Right cardiac atrium (tissue), 5 donors: ENCODE data around the gene KRTAP4-3. TPM values are rescaled to one million over a fixed set of nuclear protein-coding genes. Genes with fewer than 3 reads are reported as not detected.
"Not testable (repeated sequence)": the region's sequence is repeated elsewhere in the genome, so short reads cannot be mapped to it uniquely, and the experiment has no call there.

ENCODE experiments used
- ATAC-seq, 2 donors: fragments of 200-7000 bp; cut with Tn5 transposase; one replicate each; pipeline versions ENCODE4 v1.8.0 to v1.9.1; 2020; ENCODE audit warnings: moderate library complexity in 2 of 2, mild to moderate bottlenecking in 1 of 2
- DNase-seq, 3 donors: peaks; one replicate each; pipeline ENCODE4 v3.0.0-alpha.2; 2020
- H3K27ac ChIP-seq: one replicate; pipeline ENCODE4 v1.5.1; 2013; ENCODE audit warnings: mild to moderate bottlenecking, low read length, control low read depth, moderate library complexity
- H3K27me3 ChIP-seq: one replicate; pipeline ENCODE4 v1.6.1; 2013; ENCODE audit not compliant: control insufficient read depth, insufficient read depth
- H3K4me1 ChIP-seq: one replicate; pipeline ENCODE4 v1.6.1; 2013; ENCODE audit warnings: low read length; ENCODE audit not compliant: control insufficient read depth, insufficient read depth
- H3K4me3 ChIP-seq: one replicate; pipeline ENCODE4 v1.5.1; 2013; ENCODE audit warnings: low read length, control low read depth
- H3K9me3 ChIP-seq: one replicate; pipeline ENCODE4 v1.6.1; 2013; ENCODE audit warnings: low read length; ENCODE audit not compliant: control insufficient read depth
- WGBS: extraction: QIAGEN DNeasy Blood & Tissue Kit; methylation state at CpG from one replicate; pipeline ENCODE4 v1.1.7; 2013; 5-methylcytosine and 5-hydroxymethylcytosine counted together
- intact Hi-C, 4 donors: fragments of 100-400 bp; cut with DNase I; formaldehyde crosslinking; loops; one replicate each; pipeline versions ENCODE4 v1.11.0 to v1.14.0; 2022 to 2023
- polyA plus RNA-seq: library from polyadenylated mRNA; stranded (reverse); fragments of 200-250 nt; gene quantifications from one replicate; pipeline ENCODE4 v1.2.3, GENCODE V29; 2013
- total RNA-seq, 4 donors: library from RNA; stranded (reverse); fragmentation: NEBNext Ultra II Directional; extraction: Animal tissue kit (Norgen Biotek cat#: 25700); gene quantifications; one replicate each; pipeline ENCODE4 v1.2.1, GENCODE V29; 2021
- donor health status: healthy with polysubstance abuse.
- donor health status: DM: no; HTN: yes; CAD: no.
- donor health status: DM: no; HTN: no; CAD: no.
- donor health status: DM: no; HTN: yes; CAD: no; lungs with severe emphysema.
- donor health status: DM: yes; HTN: yes; CAD: no.

KRTAP4-3 gene
- total and polyA plus RNA-seq, 5 donors = not detected

DNA sequence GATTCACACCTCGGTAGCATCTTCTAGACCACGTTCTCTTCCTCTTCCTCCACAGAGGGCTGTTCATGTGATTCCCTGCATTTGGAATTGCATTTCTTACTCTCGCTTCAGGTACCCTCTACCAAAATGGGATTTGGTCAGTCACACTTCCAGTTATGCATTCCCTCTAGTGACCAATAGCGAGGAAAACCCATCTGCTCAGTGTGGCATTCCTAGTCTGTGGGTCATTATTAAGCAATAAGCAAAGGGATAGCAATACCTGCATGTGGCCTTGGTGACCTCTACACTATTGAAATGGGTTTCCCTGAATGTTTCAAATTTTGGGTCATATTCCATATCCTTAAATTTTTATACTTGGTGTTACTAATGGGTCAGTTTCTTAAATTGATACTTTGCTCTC lies 18.0 kb downstream of the KRTAP4-3 start:
- DNase-seq (no peak), ATAC-seq (no peak)
- WGBS = 78% methylated on average over 4 of the region's 4 CpGs
- H3K9me3 ChIP-seq = no peaks in the 10 kb centered on the region
- H3K27me3 ChIP-seq = no peaks in the 10 kb centered on the region
- H3K4me3 ChIP-seq = no peak overlapping the region
- no peaks in the 10 kb centered on the region for H3K4me1 ChIP-seq
- intact Hi-C loops = no loop called here
- no peak overlapping the region for H3K27ac ChIP-seq

DNA sequence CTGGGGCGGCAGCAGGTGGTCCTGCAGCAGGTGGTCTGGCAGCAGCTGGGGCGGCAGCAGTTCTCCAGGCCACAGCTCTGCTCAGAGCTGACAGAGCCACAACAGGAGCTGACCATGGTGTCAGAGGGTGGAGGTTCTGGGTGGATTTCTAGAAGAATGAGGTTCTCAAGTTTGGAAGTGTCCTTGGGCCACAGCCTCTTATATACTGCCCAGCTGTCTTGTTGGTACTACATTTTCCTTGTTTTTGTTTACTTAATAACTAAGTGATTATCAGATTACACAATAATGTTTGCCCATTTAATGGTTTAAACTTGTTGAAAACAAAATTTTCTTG lies 18.4 kb downstream of the KRTAP4-3 start, which contains the start of gene KRTAP4-5:
KRTAP4-5 (minus strand) TSS at position 174 of the 334 bp plus-strand sequence; CDS start at position 116, 58 bp downstream.
- no peak within 1 kb of the TSS for H3K27ac ChIP-seq
- H3K4me1 ChIP-seq = no peaks in the 10 kb centered on the region
- H3K27me3 ChIP-seq = no peaks in the 10 kb centered on the region
- no peak for ATAC-seq
- DNase-seq = no peak
- intact Hi-C loops = no loop called here
- WGBS = 51% methylated on average over 2 of the region's 2 CpGs
- no peaks in the 10 kb centered on the region for H3K9me3 ChIP-seq
- H3K4me3 ChIP-seq = no peak within 1 kb of the TSS

DNA sequence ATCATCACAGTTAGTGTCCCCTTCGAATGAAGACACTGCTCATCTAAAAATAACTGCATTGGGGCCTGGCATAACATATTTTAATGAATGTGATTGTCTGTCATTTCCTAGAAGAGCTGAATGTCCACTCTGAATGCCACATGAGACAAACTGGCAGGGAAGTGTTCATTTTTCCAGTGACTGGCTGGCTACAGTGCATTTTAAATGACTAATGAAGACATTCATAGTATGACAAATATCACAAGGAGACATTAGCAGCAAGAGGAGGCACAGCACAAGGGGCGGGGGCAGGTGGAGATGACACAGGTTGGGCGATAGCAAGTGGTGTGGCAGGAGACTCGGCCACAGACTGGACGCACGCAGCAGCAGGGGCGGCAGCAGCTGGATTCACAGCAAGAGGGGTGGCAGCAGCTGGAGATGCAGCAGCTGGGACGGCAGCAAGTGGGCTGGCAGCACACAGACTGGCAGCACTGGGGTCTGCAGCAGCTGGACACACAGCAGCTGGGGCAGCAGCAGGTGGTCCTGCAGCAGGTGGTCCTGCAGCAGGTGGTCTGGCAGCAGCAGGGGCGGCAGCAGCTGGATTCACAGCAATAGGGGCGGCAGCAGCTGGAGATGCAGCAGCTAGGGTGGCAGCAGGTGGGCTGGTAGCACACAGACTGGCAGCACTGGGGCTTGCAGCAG lies 18.9 kb downstream of the KRTAP4-3 start:
- H3K27me3 ChIP-seq, H3K4me3 ChIP-seq, intact Hi-C loops, H3K9me3 ChIP-seq, DNase-seq, ATAC-seq, H3K4me1 ChIP-seq, H3K27ac ChIP-seq: not testable (repeated sequence)
- 70% methylated on average over 10 of the region's 10 CpGs for WGBS

DNA sequence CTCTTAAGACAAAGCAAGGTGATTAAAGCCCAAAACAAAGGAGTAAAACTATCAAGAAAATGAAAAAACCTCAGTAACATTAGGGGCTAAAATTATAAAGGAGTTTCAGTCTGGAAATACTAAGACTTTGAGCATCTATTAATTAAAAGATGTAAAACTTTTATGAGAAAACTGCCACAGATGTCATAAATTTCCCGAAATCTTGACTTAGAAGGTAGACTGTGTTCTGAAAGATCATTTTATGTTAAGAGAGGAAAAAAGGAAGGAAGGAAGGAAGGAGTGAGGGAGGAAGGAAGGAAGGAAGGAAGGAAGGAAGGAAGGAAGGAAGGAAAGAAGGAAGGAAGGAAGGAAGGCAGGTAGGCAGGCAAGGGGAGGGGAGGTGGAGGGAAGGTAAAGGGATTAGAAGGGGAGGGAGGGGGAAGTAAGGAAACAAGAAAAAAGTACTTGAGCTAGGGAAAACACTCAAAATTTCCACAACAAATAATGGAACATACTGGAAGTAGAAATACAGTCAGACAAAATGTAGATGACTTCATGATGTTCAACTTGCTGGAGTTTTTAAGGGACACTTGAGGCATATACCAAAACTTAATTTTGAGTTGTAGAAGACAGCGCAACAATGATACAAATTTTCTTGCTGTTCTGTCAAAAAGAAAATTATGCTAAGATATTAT lies 20.4 kb downstream of the KRTAP4-3 start:
- Histone ChIP-seq H3K4me3 (no peak overlapping the region), H3K27me3 (no peaks in the 10 kb centered on the region), H3K27ac (no peak overlapping the region), H3K9me3 (no peaks in the 10 kb centered on the region), H3K4me1 (no peaks in the 10 kb centered on the region)
- intact Hi-C loops = no loop called here
- DNase-seq (no peak), ATAC-seq (no peak)
- WGBS = 89% methylated on average over 2 of the region's 2 CpGs

DNA sequence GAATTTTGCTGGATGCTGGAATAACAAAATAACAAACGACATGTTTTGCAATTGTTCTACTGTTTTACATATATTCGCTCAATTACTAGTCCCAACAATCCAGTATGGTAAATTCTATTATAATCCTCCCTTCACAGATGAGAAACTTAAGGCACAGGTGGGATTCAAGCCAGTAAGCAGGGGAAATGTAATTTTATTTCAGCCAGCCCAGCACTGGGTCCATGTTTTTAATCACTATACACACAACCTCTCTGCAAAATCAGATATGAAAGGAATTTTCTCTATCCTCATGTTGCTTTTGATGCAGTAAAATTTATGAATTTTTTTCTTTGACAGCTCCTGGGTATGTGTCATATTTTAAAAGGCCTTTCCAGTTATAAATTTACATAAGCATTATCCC lies 22.8 kb downstream of the KRTAP4-3 start:
- WGBS = 83% methylated on average over 2 of the region's 2 CpGs
- DNase-seq = no peak
- Histone ChIP-seq H3K4me3 (no peak overlapping the region), H3K27ac (no peak overlapping the region), H3K4me1 (no peaks in the 10 kb centered on the region), H3K9me3 (peaks cover 2% of the 10 kb centered on the region), H3K27me3 (no peaks in the 10 kb centered on the region)
- intact Hi-C loops = no loop called here
- ATAC-seq = no peak

DNA sequence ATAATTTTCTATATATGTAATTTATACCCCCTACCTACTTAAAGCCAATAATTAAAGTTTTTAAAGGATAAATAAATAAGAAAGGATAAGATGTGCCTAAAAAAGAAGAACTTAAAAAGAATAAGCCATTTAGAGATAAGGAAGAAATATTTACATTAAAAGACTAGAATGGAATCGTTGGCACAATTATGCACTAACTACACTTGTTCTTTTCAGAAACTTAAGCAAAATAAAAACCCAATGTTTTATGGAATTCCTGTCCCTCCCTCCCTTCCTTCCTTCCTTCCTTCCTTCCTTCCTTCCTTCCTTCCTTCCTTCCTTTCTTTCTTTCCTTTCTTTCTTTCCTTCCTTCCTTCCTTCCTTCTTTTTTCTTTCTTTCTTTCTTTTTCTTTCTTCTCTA lies 23.2 kb downstream of the KRTAP4-3 start:
- DNase-seq (no peak), ATAC-seq (no peak)
- no peak overlapping the region for H3K27ac ChIP-seq
- H3K4me1 ChIP-seq = no peaks in the 10 kb centered on the region
- intact Hi-C loops = no loop called here
- H3K9me3 ChIP-seq = peaks cover 3% of the 10 kb centered on the region
- no peak overlapping the region for H3K4me3 ChIP-seq
- no peaks in the 10 kb centered on the region for H3K27me3 ChIP-seq
- 88% methylated on average over 1 of the region's 1 CpG for WGBS

DNA sequence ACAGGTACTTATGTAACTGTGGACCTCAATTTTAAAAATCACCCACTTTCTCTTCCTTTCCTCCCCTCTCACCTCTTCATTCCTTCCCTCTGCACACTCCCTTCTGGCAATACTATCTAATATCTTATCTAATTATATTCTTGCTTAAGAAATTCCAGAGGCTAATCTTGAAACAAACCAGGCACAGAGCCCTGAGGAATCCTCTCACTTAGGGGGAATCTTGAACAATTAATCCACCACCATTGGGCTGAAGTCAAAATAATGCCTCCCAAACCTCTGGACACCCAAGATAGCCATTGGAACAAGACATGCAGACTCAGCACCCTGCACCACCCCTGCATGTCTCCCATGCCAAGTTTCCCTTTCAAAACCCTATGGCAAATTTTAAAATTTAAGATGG lies 26.7 kb downstream of the KRTAP4-3 start:
- H3K9me3 ChIP-seq = peaks cover 3% of the 10 kb centered on the region
- no peaks in the 10 kb centered on the region for H3K27me3 ChIP-seq
- DNase-seq (no peak), ATAC-seq (no peak)
- intact Hi-C loops = no loop called here
- no peaks in the 10 kb centered on the region for H3K4me1 ChIP-seq
- no peak overlapping the region for H3K4me3 ChIP-seq
- no peak overlapping the region for H3K27ac ChIP-seq

DNA sequence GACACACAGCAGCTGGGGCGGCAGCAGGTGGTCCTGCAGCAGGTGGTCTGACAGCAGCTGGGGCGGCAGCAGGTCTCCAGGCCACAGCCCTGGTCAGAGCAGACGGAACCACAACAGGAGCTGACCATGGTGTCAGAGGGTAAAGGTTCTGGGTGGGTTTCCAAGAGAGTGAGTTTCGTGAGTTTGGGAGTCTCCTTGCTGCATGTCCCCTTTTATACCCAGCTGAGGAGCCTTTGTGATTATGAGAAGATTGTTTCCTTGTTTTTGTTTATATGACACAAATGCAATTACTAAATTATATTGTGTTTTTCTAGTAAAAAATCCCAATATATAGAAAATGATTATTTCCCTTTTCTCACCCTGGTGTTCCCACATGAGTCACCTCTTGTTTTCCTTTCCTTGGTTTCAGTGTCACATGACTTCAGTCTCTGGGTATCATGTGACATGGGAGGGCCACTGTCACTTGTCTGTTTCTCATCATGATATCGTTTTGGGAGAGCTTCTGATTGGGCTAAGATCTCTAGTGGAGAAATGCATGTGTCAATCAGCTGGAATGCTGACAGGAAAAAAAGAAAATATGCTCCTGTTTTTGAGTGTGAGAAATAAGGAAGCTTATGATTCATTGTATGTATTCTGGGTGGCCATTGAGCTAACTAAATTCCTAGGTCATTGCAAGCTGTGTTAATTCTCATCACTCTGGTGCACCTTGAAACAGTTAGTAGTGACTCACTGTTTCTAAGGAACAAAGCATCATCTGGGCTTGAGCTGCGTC lies 27.5 kb downstream of the KRTAP4-3 start, which contains the start of gene KRTAP4-6:
KRTAP4-6 (minus strand) TSS at position 185 of the 772 bp plus-strand sequence; CDS start at position 128, 57 bp downstream.
- ATAC-seq (no peak), DNase-seq (no peak)
- Histone ChIP-seq H3K4me3 (no peak within 1 kb of the TSS), H3K4me1 (no peaks in the 10 kb centered on the region), H3K9me3 (peaks cover 3% of the 10 kb centered on the region), H3K27ac (no peak within 1 kb of the TSS), H3K27me3 (no peaks in the 10 kb centered on the region)
- intact Hi-C loops = no loop called here
- WGBS = 86% methylated on average over 6 of the region's 6 CpGs

DNA sequence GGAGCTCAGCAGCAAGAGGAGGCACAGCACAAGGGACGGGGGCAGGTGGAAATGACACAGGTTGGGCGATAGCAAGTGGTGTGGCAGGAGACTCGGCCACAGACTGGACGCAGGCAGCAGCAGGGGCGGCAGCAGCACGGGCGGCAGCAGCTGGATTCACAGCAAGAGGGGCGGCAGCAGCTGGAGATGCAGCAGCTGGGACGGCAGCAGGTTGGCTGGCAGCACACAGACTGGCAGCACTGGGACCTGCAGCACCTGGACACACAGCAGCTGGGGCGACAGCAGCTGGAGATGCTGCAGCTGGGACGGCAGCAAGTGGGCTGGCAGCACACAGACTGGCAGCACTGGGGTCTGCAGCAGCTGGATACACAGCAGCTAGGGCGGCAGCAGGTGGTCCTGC lies 28.2 kb downstream of the KRTAP4-3 start:
- H3K27ac ChIP-seq, H3K27me3 ChIP-seq, H3K4me3 ChIP-seq, ATAC-seq, intact Hi-C loops, DNase-seq, H3K9me3 ChIP-seq, H3K4me1 ChIP-seq: not testable (repeated sequence)
- 86% methylated on average over 12 of the region's 12 CpGs for WGBS

DNA sequence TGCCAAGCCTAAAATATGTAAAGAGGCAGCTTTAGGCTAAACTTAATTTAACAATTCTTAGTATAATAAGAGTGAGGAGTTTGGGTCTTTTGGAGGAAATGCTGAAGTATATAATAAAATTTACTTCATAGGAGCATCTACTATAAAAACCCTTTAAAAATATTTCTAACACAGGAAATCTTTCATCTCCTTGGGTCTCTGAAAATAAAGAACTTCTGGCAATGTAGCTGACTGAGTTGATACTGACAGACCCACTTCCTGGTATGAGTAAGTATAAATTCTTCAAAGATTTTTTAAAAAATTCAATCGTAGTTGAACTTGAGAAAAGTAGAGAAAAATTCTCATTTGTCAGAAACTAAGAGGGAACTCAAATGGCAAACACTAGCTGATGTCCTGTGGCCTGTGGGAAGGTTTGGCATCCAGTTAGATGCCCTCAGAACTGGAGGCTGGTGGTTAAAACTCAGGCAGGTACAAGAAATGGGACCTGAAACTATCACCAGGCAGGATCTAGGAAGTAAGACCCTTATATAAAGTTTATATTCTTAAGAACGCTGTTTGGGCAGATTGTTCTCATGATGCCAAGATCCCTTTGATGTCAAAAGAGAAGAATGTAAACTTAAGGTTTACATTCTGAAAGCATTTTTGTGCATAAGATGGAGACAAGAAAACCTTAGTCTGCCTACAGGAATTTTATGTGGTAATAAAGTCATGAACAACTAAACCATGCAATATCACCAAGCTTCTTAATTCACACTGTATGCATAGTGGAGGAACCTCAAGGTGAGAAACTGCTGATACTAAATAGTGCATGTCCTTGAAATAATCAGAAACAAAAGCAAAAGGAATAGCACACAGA lies 33.9 kb downstream of the KRTAP4-3 start:
- H3K4me3 ChIP-seq = no peak overlapping the region
- no peak for DNase-seq
- no peaks in the 10 kb centered on the region for H3K9me3 ChIP-seq
- H3K27ac ChIP-seq = no peak overlapping the region
- no peaks in the 10 kb centered on the region for H3K4me1 ChIP-seq
- no peak for ATAC-seq
- H3K27me3 ChIP-seq = no peaks in the 10 kb centered on the region
- WGBS = 62% methylated on average over 2 of the region's 2 CpGs
- intact Hi-C loops = no loop called here
